ENCODE measurements around the gene PLTP.

The PLTP gene

GRCh38 chr20:45867136-45867818, 44.7 kb downstream of the PLTP start:
- TF ChIP-seq POU2F2 (IDR thresholded peaks at IDR 0.05; ENCODE audit: low read depth, low read length) (no peak), POLR2A (IDR thresholded peaks at IDR 0.05; ENCODE audit: low read depth, low read length) (no peak), TAF1 (IDR thresholded peaks at IDR 0.05; ENCODE audit: low read depth, low read length) (no peak), SPI1 (IDR thresholded peaks at IDR 0.05; ENCODE audit: low read depth, low read length) (no peak), PAX5 (IDR thresholded peaks at IDR 0.05; ENCODE audit: insufficient read depth, low read length, severe bottlenecking) (no peak), POLR2AphosphoS5 (IDR thresholded peaks at IDR 0.05; ENCODE audit: low read depth, low read length) (no peak)
- FAIRE-seq, result no peak
- no peak for DNase-seq (ENCODE audit: insufficient read length, low spot score)

- FAIRE-seq (no peak), DNase-seq (ENCODE audit: insufficient read length, low spot score) (no peak)
- TF ChIP-seq POLR2A (IDR thresholded peaks at IDR 0.05; ENCODE audit: low read depth, low read length), result no peak
- no peak for TF ChIP-seq POLR2AphosphoS5 (IDR thresholded peaks at IDR 0.05; ENCODE audit: low read depth, low read length)
- TF ChIP-seq PAX5 (IDR thresholded peaks at IDR 0.05; ENCODE audit: insufficient read depth, low read length, severe bottlenecking), result no peak
- no peak for TF ChIP-seq POU2F2 (IDR thresholded peaks at IDR 0.05; ENCODE audit: low read depth, low read length)
- TF ChIP-seq SPI1 (IDR thresholded peaks at IDR 0.05; ENCODE audit: low read depth, low read length), result no peak
- no peak for TF ChIP-seq TAF1 (IDR thresholded peaks at IDR 0.05; ENCODE audit: low read depth, low read length)
Measured at GRCh38 chr20:45866454-45866853, 45.5 kb downstream of the PLTP start.

- TF ChIP-seq TAF1 (IDR thresholded peaks at IDR 0.05; ENCODE audit: low read depth, low read length), result no peak
- no peak for TF ChIP-seq POU2F2 (IDR thresholded peaks at IDR 0.05; ENCODE audit: low read depth, low read length)
- no peak for TF ChIP-seq POLR2AphosphoS5 (IDR thresholded peaks at IDR 0.05; ENCODE audit: low read depth, low read length)
- TF ChIP-seq SPI1 (IDR thresholded peaks at IDR 0.05; ENCODE audit: low read depth, low read length), result no peak
- TF ChIP-seq POLR2A (IDR thresholded peaks at IDR 0.05; ENCODE audit: low read depth, low read length), result no peak
- DNase-seq (ENCODE audit: insufficient read length, low spot score) (no peak), FAIRE-seq (no peak)
Measured at GRCh38 chr20:45863543-45864470, 48.1 kb downstream of the PLTP start.

- DNase-seq (ENCODE audit: insufficient read length, low spot score), result no peak
- TF ChIP-seq POLR2AphosphoS5 (IDR thresholded peaks at IDR 0.05; ENCODE audit: low read depth, low read length) (no peak), PAX5 (IDR thresholded peaks at IDR 0.05; ENCODE audit: insufficient read depth, low read length, severe bottlenecking) (no peak), SPI1 (IDR thresholded peaks at IDR 0.05; ENCODE audit: low read depth, low read length) (no peak), TAF1 (IDR thresholded peaks at IDR 0.05; ENCODE audit: low read depth, low read length) (no peak), POU2F2 (IDR thresholded peaks at IDR 0.05; ENCODE audit: low read depth, low read length) (no peak), POLR2A (IDR thresholded peaks at IDR 0.05; ENCODE audit: low read depth, low read length) (no peak)
- no peak for FAIRE-seq
Measured at GRCh38 chr20:45861221-45862075, 50.5 kb downstream of the PLTP start.

GRCh38 chr20:45860560-45861220, 51.3 kb downstream of the PLTP start:
- DNase-seq (ENCODE audit: insufficient read length, low spot score), result no peak
- TF ChIP-seq TAF1 (IDR thresholded peaks at IDR 0.05; ENCODE audit: low read depth, low read length) (no peak), SPI1 (IDR thresholded peaks at IDR 0.05; ENCODE audit: low read depth, low read length) (no peak), POLR2AphosphoS5 (IDR thresholded peaks at IDR 0.05; ENCODE audit: low read depth, low read length) (no peak), POU2F2 (IDR thresholded peaks at IDR 0.05; ENCODE audit: low read depth, low read length) (no peak), POLR2A (IDR thresholded peaks at IDR 0.05; ENCODE audit: low read depth, low read length) (no peak), PAX5 (IDR thresholded peaks at IDR 0.05; ENCODE audit: insufficient read depth, low read length, severe bottlenecking) (no peak)
- FAIRE-seq, result no peak

GRCh38 chr20:45859916-45860315, 52.0 kb downstream of the PLTP start:
- FAIRE-seq (no peak), DNase-seq (ENCODE audit: insufficient read length, low spot score) (no peak)
- TF ChIP-seq POLR2AphosphoS5 (IDR thresholded peaks at IDR 0.05; ENCODE audit: low read depth, low read length), result no peak
- TF ChIP-seq SPI1 (IDR thresholded peaks at IDR 0.05; ENCODE audit: low read depth, low read length), result no peak
- no peak for TF ChIP-seq POU2F2 (IDR thresholded peaks at IDR 0.05; ENCODE audit: low read depth, low read length)
- no peak for TF ChIP-seq TAF1 (IDR thresholded peaks at IDR 0.05; ENCODE audit: low read depth, low read length)
- TF ChIP-seq PAX5 (IDR thresholded peaks at IDR 0.05; ENCODE audit: insufficient read depth, low read length, severe bottlenecking), result no peak
- TF ChIP-seq POLR2A (IDR thresholded peaks at IDR 0.05; ENCODE audit: low read depth, low read length), result no peak

GRCh38 chr20:45857882-45858216, 54.1 kb downstream of the PLTP start:
- DNase-seq (ENCODE audit: insufficient read length, low spot score), result peak; percentile 39
- TF ChIP-seq SPI1 (IDR thresholded peaks at IDR 0.05; ENCODE audit: low read depth, low read length) (no peak), POU2F2 (IDR thresholded peaks at IDR 0.05; ENCODE audit: low read depth, low read length) (no peak), TAF1 (IDR thresholded peaks at IDR 0.05; ENCODE audit: low read depth, low read length) (no peak), PAX5 (IDR thresholded peaks at IDR 0.05; ENCODE audit: insufficient read depth, low read length, severe bottlenecking) (no peak), POLR2A (IDR thresholded peaks at IDR 0.05; ENCODE audit: low read depth, low read length) (no peak), POLR2AphosphoS5 (IDR thresholded peaks at IDR 0.05; ENCODE audit: low read depth, low read length) (no peak)
- FAIRE-seq, result no peak

- FAIRE-seq, result peak; percentile 90
- peak; percentile 91 for TF ChIP-seq POLR2A (IDR thresholded peaks at IDR 0.05; ENCODE audit: low read depth, low read length)
- TF ChIP-seq POLR2AphosphoS5 (IDR thresholded peaks at IDR 0.05; ENCODE audit: low read depth, low read length), result peak; percentile 95
- peak; percentile 50; the same call in 1 of the 2 replicates for TF ChIP-seq POU2F2 (IDR thresholded peaks at IDR 0.05; ENCODE audit: low read depth, low read length)
- TF ChIP-seq TAF1 (IDR thresholded peaks at IDR 0.05; ENCODE audit: low read depth, low read length), result peak; percentile 97
- TF ChIP-seq SPI1 (IDR thresholded peaks at IDR 0.05; ENCODE audit: low read depth, low read length), result peak; percentile 51
- no peak for TF ChIP-seq PAX5 (IDR thresholded peaks at IDR 0.05; ENCODE audit: insufficient read depth, low read length, severe bottlenecking)
- peak; percentile 97 for DNase-seq (ENCODE audit: insufficient read length, low spot score)
Measured at GRCh38 chr20:45857114-45857881, 54.7 kb downstream of the PLTP start, which contains the start of the genes ACOT8 and ZSWIM3. TSS of gene ACOT8 (minus strand) at chr20:45857392. CDS start at chr20:45857315, 77 bp downstream. TSS of gene ZSWIM3 (plus strand) at chr20:45857614. CDS start at chr20:45857826, 212 bp downstream.

Measured in GM12891 (cell line).